Stimulated activated CD8-positive, alpha-beta memory T cell treated with anti-CD3 and anti-CD28 coated beads, Interleukin-4, amount 100 ng/mL, for 24 hours (primary cell): ENCODE data around the gene ARID5B.
"Not testable (repeated sequence)": the region's sequence is repeated elsewhere in the genome, so short reads cannot be mapped to it uniquely, and the experiment has no call there.

ENCODE experiments used
- DNase-seq: peaks from one replicate; pipeline ENCODE4 v3.0.0-alpha.2; 2020; ENCODE audit warnings: low read depth

ARID5B gene

DNA sequence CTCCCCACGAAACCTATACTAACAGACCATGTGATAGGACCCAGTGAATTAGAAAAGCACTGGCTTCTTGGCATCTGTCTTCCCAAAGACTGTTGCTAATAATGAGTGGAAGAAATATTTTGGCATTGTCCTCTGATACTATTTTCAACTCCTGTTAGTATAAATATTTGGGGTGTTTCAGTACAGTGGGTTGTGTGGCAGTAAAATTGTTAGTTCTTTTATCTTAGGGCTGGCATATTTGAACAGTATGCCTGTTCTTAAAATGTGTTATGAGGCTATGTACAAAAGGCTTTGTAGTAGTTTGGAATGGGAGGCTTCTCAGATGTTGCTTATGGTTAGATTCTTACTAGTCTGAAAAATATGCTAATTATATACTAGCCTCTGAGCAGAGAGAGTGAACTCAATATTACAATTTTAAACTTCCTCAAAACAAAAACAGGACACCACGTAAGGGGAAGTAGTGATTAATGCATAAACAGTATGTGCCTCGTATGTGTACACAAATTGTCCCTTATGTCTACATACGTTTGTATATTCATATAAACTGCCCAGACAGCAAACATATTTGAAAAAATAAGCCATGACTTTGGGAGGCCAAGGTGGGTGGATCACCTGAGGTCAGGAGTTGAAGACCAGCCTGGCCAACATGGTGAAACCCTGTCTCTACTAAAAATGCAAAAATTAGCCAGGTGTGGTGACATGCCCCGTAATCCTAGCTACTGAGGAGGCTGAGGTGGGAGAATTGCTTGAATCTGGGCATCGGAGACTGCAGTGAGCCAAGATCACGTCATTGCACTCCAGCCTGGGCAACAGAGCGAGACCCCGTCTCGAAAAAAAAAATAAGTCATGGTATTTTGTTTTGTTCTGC is 115.4 kb downstream of the ARID5B start:
- no peak for DNase-seq

GRCh38 chr10:62017491-62017870 is 116.0 kb downstream of the ARID5B start:
- DNase-seq = no peak

DNA sequence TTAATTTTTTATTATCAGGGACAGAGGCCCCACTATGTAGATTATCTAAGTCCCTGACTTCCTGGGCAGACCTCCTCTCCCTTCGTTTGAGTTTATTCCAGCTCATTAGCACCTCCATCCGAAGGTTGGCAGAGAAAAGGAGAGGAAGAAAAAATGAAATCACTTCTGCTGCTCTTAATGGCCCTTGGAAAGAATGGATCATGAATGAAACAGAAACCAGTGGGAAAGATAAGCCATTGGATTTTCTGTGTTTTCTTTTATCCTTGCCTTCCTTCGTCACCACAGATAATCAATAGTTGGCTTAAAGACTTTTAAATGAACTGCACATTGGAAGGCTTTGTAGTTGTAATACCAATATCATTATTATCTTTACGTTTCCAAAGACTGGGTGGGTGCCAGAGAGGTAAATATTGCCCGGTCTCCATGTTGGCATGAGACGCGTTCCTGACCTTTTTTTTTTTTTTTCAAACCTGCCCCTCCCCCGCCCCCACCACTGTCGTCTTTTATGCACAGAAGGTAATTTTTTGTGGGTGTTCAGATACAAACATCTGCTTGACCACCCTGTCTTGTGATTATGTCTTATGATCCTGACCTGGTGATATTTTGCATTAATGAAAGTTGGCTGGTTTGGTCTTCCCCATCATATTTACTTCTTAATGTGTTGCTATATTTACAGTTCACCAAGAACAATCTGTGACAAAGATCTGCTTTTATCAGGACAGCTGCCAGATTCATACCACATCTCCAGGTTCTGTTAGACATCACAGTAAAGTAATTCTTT is 116.8 kb downstream of the ARID5B start:
- no peak for DNase-seq

DNA sequence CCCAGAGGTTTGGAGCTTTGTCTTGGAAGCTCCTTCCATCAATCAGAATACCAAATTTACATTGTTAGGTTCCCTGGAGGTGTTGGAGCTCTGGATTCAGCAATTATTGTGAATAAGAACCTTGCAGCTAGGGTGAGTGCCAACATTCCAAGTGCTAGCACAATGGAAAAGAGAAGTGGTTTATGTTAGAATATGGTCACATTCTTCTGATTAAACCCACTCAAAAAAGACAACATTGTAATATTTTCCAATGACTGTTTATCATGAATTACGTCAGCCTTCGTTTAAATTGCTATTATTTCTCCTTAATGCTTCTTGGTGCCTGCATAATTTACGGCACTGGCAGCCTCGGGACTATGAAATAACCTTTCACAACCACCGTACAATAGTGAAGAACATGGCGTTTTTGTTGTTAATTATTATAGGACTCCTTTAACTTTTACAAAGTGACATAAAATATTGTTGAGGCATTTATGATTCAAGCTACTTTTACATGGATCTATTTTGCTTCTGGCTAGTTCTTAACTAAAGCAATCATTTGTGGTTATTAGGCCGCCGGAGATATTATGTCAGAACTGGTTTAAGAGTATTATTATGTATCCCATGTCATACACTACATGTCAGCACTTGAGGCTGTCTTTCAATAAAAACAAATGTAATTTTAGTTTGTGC is 117.7 kb downstream of the ARID5B start:
- no peak for DNase-seq

GRCh38 chr10:62019685-62020359 is 118.3 kb downstream of the ARID5B start:
- DNase-seq = no peak

- DNase-seq = no peak
Observed at GRCh38 chr10:62021128-62021665, 119.7 kb downstream of the ARID5B start.

GRCh38 chr10:62021978-62022802 is 120.7 kb downstream of the ARID5B start:
- DNase-seq = no peak

- no peak for DNase-seq
Observed at GRCh38 chr10:62022830-62023229, 121.3 kb downstream of the ARID5B start.

DNA sequence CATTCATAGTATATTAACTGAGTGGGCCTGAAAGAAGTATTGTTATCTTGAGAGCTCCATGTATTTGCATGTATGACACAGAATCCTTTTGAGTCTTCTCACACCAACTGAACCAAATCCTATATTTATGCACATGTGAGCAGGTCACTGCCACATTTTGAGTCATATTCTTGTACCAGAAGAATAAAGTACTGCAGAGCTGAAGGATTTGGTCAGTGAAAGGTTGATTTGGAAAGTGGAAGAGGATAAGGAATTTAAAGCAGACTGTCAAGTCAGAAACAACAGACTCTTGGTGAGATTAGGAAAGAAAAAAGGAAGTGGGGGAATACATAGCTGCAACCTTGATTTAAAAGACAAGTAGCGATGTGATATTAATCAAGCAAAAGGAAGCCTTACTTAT is 121.8 kb downstream of the ARID5B start:
- no peak for DNase-seq

- DNase-seq = no peak
Observed at GRCh38 chr10:62024026-62024701, 122.7 kb downstream of the ARID5B start.

DNA sequence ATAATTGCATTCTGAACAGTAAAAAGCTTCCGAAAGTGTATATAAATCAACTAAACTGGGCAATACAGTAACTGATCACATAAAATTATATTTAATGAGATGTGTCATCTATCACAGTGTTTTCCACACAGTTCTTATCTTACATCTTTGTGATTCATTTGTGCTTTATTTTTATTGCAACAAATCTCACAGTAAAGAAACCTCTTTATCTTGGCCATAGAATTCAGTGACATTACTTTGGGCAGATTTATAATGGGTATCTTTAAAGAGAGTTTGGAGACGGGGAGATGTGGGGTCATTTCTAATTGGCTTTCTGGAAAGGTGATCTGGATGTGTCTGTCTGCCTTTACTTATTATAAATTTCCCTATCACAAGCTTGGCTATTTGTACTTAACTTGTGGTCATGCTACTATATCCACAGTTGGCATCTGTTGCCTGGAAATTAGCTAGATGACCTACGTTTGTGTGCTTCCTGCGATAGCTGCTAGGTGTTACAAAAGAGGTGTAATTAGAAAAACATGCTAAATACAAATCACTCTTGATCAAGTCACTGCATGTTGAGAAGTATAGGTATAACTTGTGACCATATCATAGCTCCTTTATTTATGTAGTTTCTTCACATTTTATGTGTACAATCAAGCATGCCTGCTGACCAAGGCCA is 123.8 kb downstream of the ARID5B start:
- DNase-seq = no peak

DNA sequence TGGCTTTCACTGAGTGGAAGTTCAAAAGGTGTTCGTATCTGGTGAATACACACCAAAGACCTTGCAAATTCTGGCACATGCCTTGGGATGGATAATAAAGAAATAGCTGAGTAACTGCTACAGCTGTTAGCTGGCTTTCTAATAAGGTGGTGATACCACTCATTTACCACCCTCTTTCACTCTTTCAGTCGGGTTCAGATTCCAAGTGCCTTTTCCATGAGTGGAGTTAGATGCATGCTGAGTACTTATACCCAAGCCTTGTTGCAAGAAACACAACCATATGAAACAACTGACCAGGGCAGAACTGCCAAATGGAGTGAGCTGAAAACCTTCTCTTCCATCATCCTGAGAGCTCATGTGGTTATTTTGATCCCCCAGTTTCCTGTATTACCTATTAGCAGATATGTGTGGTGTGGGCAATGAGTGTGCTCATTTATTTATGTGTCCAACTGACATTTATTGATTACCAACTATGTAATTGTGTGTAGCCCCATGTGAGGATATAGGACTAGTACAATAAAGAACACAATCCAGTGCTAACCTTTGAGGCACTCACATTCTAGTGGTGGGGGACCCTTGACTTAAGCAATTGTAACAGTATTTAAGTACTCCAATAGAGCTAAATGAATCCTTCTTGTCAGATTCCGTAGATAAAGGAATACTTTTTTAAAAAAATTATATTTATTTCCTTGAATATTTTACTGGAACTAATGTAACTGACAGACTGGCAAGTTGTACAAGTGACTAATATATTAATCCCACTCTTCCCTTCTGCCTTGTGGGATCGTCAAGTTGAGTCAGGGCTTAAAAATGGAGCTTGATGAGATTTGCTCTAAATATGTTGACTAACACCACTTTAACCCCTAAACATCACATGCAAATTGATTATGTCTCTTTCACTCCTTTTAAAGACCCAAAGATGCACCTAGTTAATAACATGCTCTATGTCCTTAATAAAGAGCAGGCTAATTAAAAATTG is 124.7 kb downstream of the ARID5B start:
- DNase-seq = no peak

DNA sequence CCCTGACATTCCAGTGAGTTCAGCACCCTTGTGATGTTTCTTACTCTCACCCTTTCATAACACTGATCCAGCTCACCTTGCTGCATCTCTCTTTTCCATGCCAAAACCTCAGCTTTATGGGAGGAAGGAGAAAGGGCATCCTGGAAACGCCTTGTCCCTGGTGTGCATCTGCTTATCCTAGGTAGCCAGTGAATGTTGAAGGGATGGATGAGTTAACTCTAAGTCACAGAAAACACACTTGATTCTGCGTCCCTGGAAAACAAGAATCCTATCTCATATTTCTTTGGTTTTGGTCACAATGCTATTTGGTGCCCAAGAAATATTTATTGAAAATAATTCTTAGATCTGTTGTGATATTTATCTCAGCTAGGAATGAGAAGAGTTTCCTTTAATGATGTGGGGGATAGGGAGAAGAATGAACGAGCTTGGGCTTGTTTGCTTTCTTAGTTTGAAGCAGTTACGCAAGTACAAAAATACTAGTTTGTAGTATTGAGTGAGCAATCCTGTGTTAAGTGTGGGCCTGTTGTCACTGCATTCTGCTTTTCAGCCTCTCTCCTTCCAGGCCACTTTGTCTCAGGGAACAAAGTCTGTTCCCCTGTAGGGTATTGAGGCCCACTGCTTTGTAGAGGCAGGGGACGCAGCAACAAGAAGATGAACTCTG is 126.5 kb downstream of the ARID5B start:
- no peak for DNase-seq

GRCh38 chr10:62028502-62028842 is 127.0 kb downstream of the ARID5B start:
- DNase-seq = not testable (repeated sequence)

DNA sequence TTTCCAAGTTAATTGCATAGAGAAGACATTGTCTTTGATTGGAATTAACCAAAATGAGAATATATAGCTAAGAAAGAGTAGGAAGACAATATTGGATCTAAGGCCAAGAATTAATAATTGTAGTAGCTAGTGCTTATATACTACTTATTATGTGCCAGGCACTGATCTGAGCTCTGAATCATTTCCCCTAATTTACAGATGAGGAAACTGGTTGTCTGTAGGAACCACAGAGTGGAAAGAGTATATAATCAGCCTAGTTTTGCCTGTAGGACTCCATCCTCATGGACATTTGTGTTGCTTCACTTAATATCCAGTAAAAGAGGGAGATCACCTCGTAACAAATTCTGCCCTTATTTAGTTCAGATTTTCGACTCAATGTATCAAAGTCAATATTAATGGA is 127.9 kb downstream of the ARID5B start:
- DNase-seq = no peak

DNA sequence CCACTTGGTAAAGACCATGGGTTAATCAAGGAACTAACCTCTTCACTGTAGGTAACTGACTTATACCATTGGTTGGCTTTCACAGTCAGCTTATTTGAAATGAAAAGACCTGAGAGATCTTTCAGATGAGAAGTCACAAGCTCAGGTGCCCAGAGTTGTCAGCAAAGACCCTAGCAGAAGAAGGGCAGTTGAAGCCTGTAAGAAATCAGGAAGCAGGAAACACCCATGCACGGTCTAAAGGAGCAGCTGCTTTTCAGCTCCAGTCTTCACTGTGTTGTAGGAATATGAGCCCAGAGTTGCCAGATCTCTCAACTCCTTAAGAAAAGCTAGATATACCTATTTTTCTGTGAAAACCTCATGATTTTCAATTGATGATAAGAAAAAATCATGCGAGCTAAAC is 130.0 kb downstream of the ARID5B start:
- no peak for DNase-seq

- no peak for DNase-seq
Observed at GRCh38 chr10:62033125-62033524, 131.6 kb downstream of the ARID5B start.

- DNase-seq = no peak
Observed at GRCh38 chr10:62034096-62034640, 132.7 kb downstream of the ARID5B start.
